AG04450 (cell line): ENCODE measurements around the gene PVR. TPM values are rescaled to one million over a fixed set of nuclear protein-coding genes. Genes with fewer than 3 reads are reported as not detected.
A peak's percentile ranks its signal among the peaks of the same experiment; 100 is the strongest.
"Not testable (repeated sequence)": the region's sequence is repeated elsewhere in the genome, so short reads cannot be mapped to it uniquely, and the experiment has no call there.

ENCODE experiments used
- CTCF ChIA-PET: fragments of 300-600, 350-600 bp; formaldehyde crosslinking; extraction: SDS; loops from one replicate; lab custom pipeline; 2022; ENCODE audit warnings: antibody characterized with exemption, inconsistent platforms; lab: Charles Lee
- POLR2A ChIA-PET: fragments of 350-600 bp; formaldehyde crosslinking; extraction: SDS; loops from one replicate; lab custom pipeline; 2021; ENCODE audit warnings: antibody characterized with exemption, inconsistent platforms; lab: Yijun Ruan, JAX
- DNase-seq: peaks from one replicate; pipeline ENCODE4 v3.0.0-alpha.2; 2011; ENCODE audit warnings: low read depth, low spot score
- H3K27ac ChIP-seq: one replicate; pipeline ENCODE4 v1.5.1; 2012; ENCODE audit warnings: low read depth, low read length, control low read depth
- H3K27me3 ChIP-seq: one replicate; pipeline ENCODE4 v1.6.0; 2012; ENCODE audit warnings: low read length; ENCODE audit not compliant: control insufficient read depth, insufficient read depth
- H3K4me3 ChIP-seq: 2 replicates; pipeline ENCODE4 v1.5.1; 2011; ENCODE audit warnings: mild to moderate bottlenecking, low read depth, low read length, control low read depth
- H3K9me3 ChIP-seq: 2 replicates; pipeline ENCODE4 v1.5.1; 2012; ENCODE audit warnings: low read length; ENCODE audit not compliant: control insufficient read depth, insufficient read depth
- CTCF ChIP-seq: IDR thresholded peaks from 2 replicates; pipeline ENCODE4 v1.5.1; 2011; ENCODE audit warnings: low read depth, low read length, control low read depth, inconsistent platforms
- polyA plus RNA-seq: library from polyadenylated mRNA; depleted of rRNA; stranded (reverse); fragments of >200 nt; gene quantifications from 2 replicates; pipeline ENCODE4 v1.2.3, GENCODE V29; 2011

Gene PVR
- polyA plus RNA-seq, 1 experiment: 125 TPM

- TF ChIP-seq CTCF: no peak
- CTCF ChIA-PET: no interaction called here
- no peak overlapping the region for H3K27ac ChIP-seq
Observed at GRCh38 chr19:44623626-44624025, 20.1 kb upstream of the PVR start.

GRCh38 chr19:44624840-44625354, 18.8 kb upstream of the PVR start:
- no peak for TF ChIP-seq CTCF
- Histone ChIP-seq H3K27ac (no peak overlapping the region), H3K9me3 (peaks cover 19% of the 10 kb centered on the region), H3K4me3 (no peak overlapping the region), H3K27me3 (no peaks in the 10 kb centered on the region)
- CTCF ChIA-PET: interaction anchor here (1.0 kb wide), 1 partner anchor 54 kb away, joined by 3 read pairs; no protein-coding TSS in a partner anchor
- DNase-seq: no peak
- POLR2A ChIA-PET: interaction anchor here (1.8 kb wide), 1 partner anchor 22 kb away, joined by 28 read pairs; no protein-coding TSS in a partner anchor

More at GRCh38 chr19:44623626-44624025, 20.1 kb upstream of the PVR start:
- no peaks in the 10 kb centered on the region for H3K27me3 ChIP-seq
- POLR2A ChIA-PET: no interaction called here
- H3K4me3 ChIP-seq: no peak overlapping the region
- DNase-seq: no peak
- peaks cover 22% of the 10 kb centered on the region for H3K9me3 ChIP-seq

- peak overlapping the region; percentile 85 for H3K27ac ChIP-seq
- ChIA-PET CTCF (interaction anchor here (1.0 to 1.2 kb wide), 2 partner anchors 35 to 55 kb away, joined by 3 read pairs; no protein-coding TSS in a partner anchor), POLR2A (interaction anchor here (1.1 to 1.8 kb wide), 7 partner anchors 10 to 37 kb away, joined by 4 to 28 read pairs (median 5); partner anchors contain the start of gene PVR)
- peaks cover 19% of the 10 kb centered on the region for H3K9me3 ChIP-seq
- H3K4me3 ChIP-seq, H3K27me3 ChIP-seq, DNase-seq: not testable (repeated sequence)
Observed at GRCh38 chr19:44625637-44626036, 18.1 kb upstream of the PVR start.

GRCh38 chr19:44626048-44626624, 17.6 kb upstream of the PVR start:
- H3K4me3 ChIP-seq: no peak overlapping the region
- ChIA-PET CTCF (interaction anchor here (1.2 kb wide), 2 partner anchors 36 to 96 kb away, joined by 3 read pairs; no protein-coding TSS in a partner anchor), POLR2A (interaction anchor here (1.1 to 1.8 kb wide), 7 partner anchors 9 to 38 kb away, joined by 4 to 28 read pairs (median 5); partner anchors contain the start of gene PVR)
- peak overlapping the region; percentile 92 for H3K27ac ChIP-seq
- H3K9me3 ChIP-seq: peaks cover 19% of the 10 kb centered on the region
- TF ChIP-seq CTCF: no peak
- no peaks in the 10 kb centered on the region for H3K27me3 ChIP-seq
- DNase-seq: peak; percentile 97

- TF ChIP-seq CTCF: no peak
- no peak overlapping the region for H3K27ac ChIP-seq
- no peak for DNase-seq
- no peaks in the 10 kb centered on the region for H3K27me3 ChIP-seq
- H3K9me3 ChIP-seq: peaks cover 19% of the 10 kb centered on the region
- ChIA-PET CTCF (no interaction called here), POLR2A (no interaction called here)
- no peak overlapping the region for H3K4me3 ChIP-seq
Observed at GRCh38 chr19:44627631-44628030, 16.1 kb upstream of the PVR start.
